GM18873 (cell line): ENCODE data around the gene CATSPER3.

Experiments used
- ATAC-seq: cut with Tn5 transposase; IDR thresholded peaks from one replicate; pipeline ENCODE4 v1.9.1; 2021; ENCODE audit warnings: mild to moderate bottlenecking, moderate library complexity, moderate number of reproducible peaks; ENCODE audit not compliant: unreplicated experiment, low FRiP score

CATSPER3 gene

DNA sequence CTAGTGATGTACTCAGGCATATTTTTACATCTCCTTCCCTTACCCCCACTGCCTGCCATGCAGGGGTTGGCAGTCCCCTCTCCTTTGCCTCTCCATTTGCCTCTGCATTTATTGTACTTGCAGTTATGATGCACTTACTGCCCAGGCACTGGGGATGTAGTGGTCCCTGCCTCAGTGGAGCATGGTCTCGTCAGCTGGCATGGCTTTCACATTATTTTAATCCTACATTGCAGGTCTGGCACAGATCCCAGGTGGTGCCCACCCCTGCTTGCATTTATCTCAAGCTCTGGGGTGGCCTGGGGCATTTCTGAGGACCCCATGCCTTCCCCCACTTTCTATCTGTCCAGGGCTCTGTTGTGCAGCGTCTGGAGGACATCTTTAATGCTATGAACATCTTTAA, 89.5 kb downstream of the CATSPER3 start:
- ATAC-seq, result no peak

DNA sequence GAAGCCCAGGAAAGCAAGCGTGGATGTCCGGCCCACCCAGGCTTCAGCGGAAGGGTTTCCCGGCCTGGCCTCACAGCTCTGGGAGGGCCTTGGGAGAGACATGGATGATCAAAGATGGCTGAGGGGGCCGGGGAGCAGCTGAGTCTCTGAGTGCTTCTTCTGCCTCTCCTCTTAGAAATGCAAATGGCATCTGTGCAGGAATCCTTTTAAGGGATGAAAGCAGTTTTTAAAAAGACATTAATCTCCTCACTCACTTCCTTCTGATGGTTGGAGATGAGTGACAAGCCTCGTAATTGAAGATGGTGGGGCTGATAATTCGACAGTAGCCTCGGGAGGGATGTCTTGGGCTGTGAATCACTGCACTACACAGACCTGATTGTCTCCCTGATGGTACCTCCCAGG, 90.6 kb downstream of the CATSPER3 start:
- ATAC-seq, result no peak

DNA sequence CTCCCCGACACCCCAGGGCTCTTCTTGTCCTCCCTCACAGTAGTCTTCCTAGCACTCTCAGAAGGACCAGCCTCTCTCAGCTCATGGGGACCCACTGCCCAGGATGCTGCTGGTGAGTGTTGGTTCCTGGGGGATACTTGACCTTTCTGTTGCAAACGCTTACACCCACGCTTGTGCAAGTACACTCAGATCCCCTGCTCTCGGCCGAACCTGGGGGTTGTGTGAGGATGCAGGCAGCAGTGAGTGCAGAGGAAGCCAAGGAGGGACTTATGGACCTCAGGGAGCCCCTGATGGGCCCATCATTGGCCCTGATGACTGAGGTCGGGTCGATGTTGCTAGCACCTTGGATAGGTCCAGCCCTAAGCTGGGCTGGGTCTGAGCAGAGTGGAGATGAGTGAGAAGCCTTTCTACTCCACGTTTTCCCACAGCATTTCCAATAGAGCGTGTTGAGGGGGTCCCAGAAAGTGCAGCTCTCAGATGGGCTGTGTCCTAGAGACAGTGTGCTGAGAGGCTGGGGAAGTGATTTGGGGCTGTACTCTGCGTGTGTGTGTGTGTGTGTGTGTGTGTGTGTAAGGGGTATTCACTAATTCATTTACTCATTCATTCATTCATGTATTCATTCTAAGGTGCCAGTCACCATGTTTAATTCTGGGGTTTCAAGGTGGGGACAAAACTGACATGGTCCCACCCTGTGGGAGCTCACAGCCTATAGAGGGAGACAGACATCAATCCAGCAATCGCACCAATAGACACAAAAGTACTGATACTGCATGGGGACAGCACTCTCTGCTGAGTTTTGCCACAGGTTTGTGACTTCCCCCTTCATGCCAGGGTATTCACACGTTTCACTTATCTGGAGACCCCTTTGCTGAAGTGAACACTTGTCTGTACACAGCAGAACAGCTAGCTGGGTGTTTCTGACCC, 91.6 kb downstream of the CATSPER3 start:
- no peak for ATAC-seq

DNA sequence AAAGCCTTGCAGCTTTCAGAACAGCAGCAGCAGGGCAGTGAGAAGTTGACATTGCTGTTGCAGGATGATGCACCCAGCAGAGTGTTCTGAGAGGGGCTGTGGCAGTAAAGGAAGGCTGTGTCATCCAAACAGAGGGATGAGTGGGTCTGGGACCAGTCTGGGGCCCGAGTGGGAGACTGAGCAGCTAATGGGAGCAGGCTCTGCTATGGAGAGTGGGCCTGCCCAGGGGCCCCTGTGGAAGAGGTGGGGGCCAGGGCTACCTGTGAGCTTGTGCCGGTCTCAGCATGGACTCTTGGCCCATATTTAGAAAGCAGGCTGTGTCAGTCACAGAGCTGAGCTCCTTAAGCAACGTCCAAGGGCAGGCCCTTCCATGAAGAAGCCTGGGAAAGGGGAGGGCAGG, 92.3 kb downstream of the CATSPER3 start:
- ATAC-seq, result no peak

DNA sequence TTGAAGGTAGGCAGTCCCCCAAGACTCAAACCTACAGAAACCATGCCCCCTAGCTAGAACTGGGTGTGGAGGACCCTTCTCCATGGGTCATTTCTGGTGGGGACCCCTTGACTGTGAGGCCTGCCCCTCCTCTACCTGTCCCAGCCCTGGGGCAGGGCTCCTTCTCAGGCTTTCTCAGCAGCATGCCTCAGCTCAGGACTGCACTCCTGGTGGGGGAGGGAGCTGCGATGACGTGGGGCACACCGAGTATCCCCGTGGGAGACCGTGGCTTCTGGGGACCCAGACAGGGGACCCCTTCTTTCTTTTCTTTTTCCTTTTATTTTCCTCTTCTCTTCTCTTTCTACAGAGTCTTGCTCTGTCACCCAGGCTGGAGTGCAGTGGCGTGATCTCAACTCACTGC, 93.3 kb downstream of the CATSPER3 start:
- no peak for ATAC-seq
